ENCODE data around the gene SLC27A3. TPM values are rescaled to one million over a fixed set of nuclear protein-coding genes. Genes with fewer than 3 reads are reported as not detected.

Gene SLC27A3
- total RNA-seq = 10 to 100 TPM; 22.9 to 26.5 TPM
- long read RNA-seq, transcript SLC27A3-201 (10 exons, 3,351 nt) = major isoform, 7 of 13 reads
- long read RNA-seq, partial matches to known transcripts = 2 of 13 reads
- long read RNA-seq, other reads (novel, unspliced or antisense) = 4 of 13 reads

GRCh38 chr1:153774780-153775457 is at the start of gene SLC27A3:
Gene SLC27A3 (plus strand): TSS chr1:153775407. CDS start chr1:153775498, 91 bp downstream.
- ATAC-seq = peak; percentile 78 to 87
- intact Hi-C loops (cut with DNase I) = loop anchor here (5.0 to 10.0 kb wide), 2 partner anchors 98 to 260 kb away; partner anchors contain the start of gene NPR1 (in 1 of the 2)
- DNase-seq = peak; percentile 86

- intact Hi-C loops (cut with DNase I) = no loop called here
- ATAC-seq (peak; percentile 99 to 100), DNase-seq (peak; percentile 99)
Observed at GRCh38 chr1:153727463-153728304, 47.5 kb upstream of the SLC27A3 start, which contains the start of gene INTS3. Gene INTS3 (plus strand): TSS chr1:153728050. CDS start chr1:153728635, 585 bp downstream.

GRCh38 chr1:153728305-153729066 is 46.7 kb upstream of the SLC27A3 start:
- DNase-seq (peak; percentile 46), ATAC-seq (peak; percentile 21 to 35)
- intact Hi-C loops (cut with DNase I) = no loop called here

GRCh38 chr1:153730468-153730988 is 44.7 kb upstream of the SLC27A3 start:
- intact Hi-C loops (cut with DNase I) = loop anchor here in 1 of 2 donors (5.0 kb wide), 1 partner anchor 43 kb away; no protein-coding TSS in a partner anchor
- no peak for DNase-seq
- ATAC-seq = no peak

GRCh38 chr1:153733970-153734369 is 41.2 kb upstream of the SLC27A3 start:
- DNase-seq = no peak
- ATAC-seq = no peak
- intact Hi-C loops (cut with DNase I) = loop anchor here in 1 of 2 donors (5.0 kb wide), 1 partner anchor 47 kb away; no protein-coding TSS in a partner anchor

GRCh38 chr1:153734396-153735089 is 40.7 kb upstream of the SLC27A3 start:
- intact Hi-C loops (cut with DNase I) = loop anchor here in 1 of 2 donors (5.0 kb wide), 1 partner anchor 47 kb away; no protein-coding TSS in a partner anchor
- ATAC-seq = no peak

GRCh38 chr1:153735090-153735420 is 40.2 kb upstream of the SLC27A3 start:
- ATAC-seq (no peak), DNase-seq (no peak)
- intact Hi-C loops (cut with DNase I) = no loop called here

More at GRCh38 chr1:153734396-153735089, 40.7 kb upstream of the SLC27A3 start:
- DNase-seq = no peak

GRCh38 chr1:153741986-153742385 is 33.2 kb upstream of the SLC27A3 start:
- no peak for DNase-seq
- intact Hi-C loops (cut with DNase I) = loop anchor here in 1 of 2 donors (10.0 kb wide), 1 partner anchor 57 kb away; no protein-coding TSS in a partner anchor
- no peak for ATAC-seq

GRCh38 chr1:153742411-153743142 is 32.6 kb upstream of the SLC27A3 start:
- ATAC-seq = peak in 1 of 2 donors; percentile 83
- DNase-seq = no peak
- intact Hi-C loops (cut with DNase I) = loop anchor here in 1 of 2 donors (10.0 kb wide), 1 partner anchor 58 kb away; no protein-coding TSS in a partner anchor

- ATAC-seq (no peak), DNase-seq (no peak)
- intact Hi-C loops (cut with DNase I) = loop anchor here in 1 of 2 donors (10.0 kb wide), 1 partner anchor 61 kb away; no protein-coding TSS in a partner anchor
Observed at GRCh38 chr1:153745417-153745816, 29.8 kb upstream of the SLC27A3 start.

GRCh38 chr1:153746174-153746573 is 29.0 kb upstream of the SLC27A3 start:
- no peak for DNase-seq
- intact Hi-C loops (cut with DNase I) = loop anchor here in 1 of 2 donors (10.0 kb wide), 1 partner anchor 61 kb away; no protein-coding TSS in a partner anchor
- no peak for ATAC-seq

- DNase-seq = no peak
- intact Hi-C loops (cut with DNase I) = loop anchor here (1.0 to 10.0 kb wide), 2 partner anchors 64 to 71 kb away; partner anchors contain the start of gene NPR1 (in 1 of the 2)
- no peak for ATAC-seq
Observed at GRCh38 chr1:153748903-153749302, 26.3 kb upstream of the SLC27A3 start.

GRCh38 chr1:153749408-153750005 is 25.7 kb upstream of the SLC27A3 start:
- DNase-seq (peak; percentile 86), ATAC-seq (peak; percentile 92 to 95)
- intact Hi-C loops (cut with DNase I) = loop anchor here (1.0 to 10.0 kb wide), 2 partner anchors 65 to 71 kb away; partner anchors contain the start of gene NPR1 (in 1 of the 2)

GRCh38 chr1:153750026-153750995 is 24.9 kb upstream of the SLC27A3 start:
- DNase-seq (no peak), ATAC-seq (peak; percentile 5 to 65)
- intact Hi-C loops (cut with DNase I) = no loop called here

- intact Hi-C loops (cut with DNase I) = no loop called here
- ATAC-seq (no peak), DNase-seq (no peak)
Observed at GRCh38 chr1:153752072-153752471, 23.1 kb upstream of the SLC27A3 start.

Measured in left cardiac atrium (tissue), 4 donors.